Suppressor macrophage treated with lipopolysaccharide for 4 hours (primary cell): Measurements from ENCODE around the gene FARP1.

Experiments used
- DNase-seq: peaks from one replicate; pipeline ENCODE4 v3.0.0-alpha.2; 2020

Gene FARP1

GRCh38 chr13:98175043-98175442 lies 32.1 kb downstream of the FARP1 start:
- no peak for DNase-seq

GRCh38 chr13:98175823-98176222 lies 32.9 kb downstream of the FARP1 start:
- DNase-seq = no peak

- DNase-seq = no peak
Observed at GRCh38 chr13:98176777-98177608, 34.1 kb downstream of the FARP1 start, which contains the start of gene RNF113B. Gene RNF113B (minus strand): TSS chr13:98177269. CDS start chr13:98177236, 33 bp downstream.

- no peak for DNase-seq
Observed at GRCh38 chr13:98180092-98180491, 37.2 kb downstream of the FARP1 start.

GRCh38 chr13:98181111-98181815 lies 38.4 kb downstream of the FARP1 start:
- no peak for DNase-seq

GRCh38 chr13:98182153-98182552 lies 39.3 kb downstream of the FARP1 start:
- DNase-seq = no peak

- DNase-seq = no peak
Observed at GRCh38 chr13:98182589-98182988, 39.7 kb downstream of the FARP1 start.

- DNase-seq = no peak
Observed at GRCh38 chr13:98184792-98185191, 41.9 kb downstream of the FARP1 start.

GRCh38 chr13:98187155-98187964 lies 44.5 kb downstream of the FARP1 start:
- no peak for DNase-seq

- DNase-seq = no peak
Observed at GRCh38 chr13:98187965-98188261, 45.0 kb downstream of the FARP1 start.

- DNase-seq = no peak
Observed at GRCh38 chr13:98188544-98189166, 45.8 kb downstream of the FARP1 start.

GRCh38 chr13:98189841-98190505 lies 47.1 kb downstream of the FARP1 start:
- DNase-seq = no peak

- DNase-seq = no peak
Observed at GRCh38 chr13:98190889-98191444, 48.1 kb downstream of the FARP1 start.

- DNase-seq = no peak
Observed at GRCh38 chr13:98192008-98192407, 49.1 kb downstream of the FARP1 start.

GRCh38 chr13:98195054-98195791 lies 52.3 kb downstream of the FARP1 start:
- DNase-seq = no peak

- DNase-seq = no peak
Observed at GRCh38 chr13:98198683-98199082, 55.8 kb downstream of the FARP1 start.

- no peak for DNase-seq
Observed at GRCh38 chr13:98199480-98199879, 56.6 kb downstream of the FARP1 start.

- no peak for DNase-seq
Observed at GRCh38 chr13:98200211-98200878, 57.5 kb downstream of the FARP1 start.

GRCh38 chr13:98201189-98201588 lies 58.3 kb downstream of the FARP1 start:
- DNase-seq = no peak

GRCh38 chr13:98201984-98202383 lies 59.1 kb downstream of the FARP1 start:
- no peak for DNase-seq
